C4-2B (cell line): Measurements from ENCODE around the gene PPM1F.
"Not testable (repeated sequence)": the region's sequence is repeated elsewhere in the genome, so short reads cannot be mapped to it uniquely, and the experiment has no call there.

Experiments
- H3K27ac ChIP-seq: fragments of 450-650 bp; 2 replicates; pipeline ENCODE4 v1.5.1; 2017
- CTCF ChIP-seq: fragments of 450-650 bp; conservative IDR thresholded peaks from 2 replicates; pipeline ENCODE4 v1.5.1; 2017; ENCODE audit warnings: mild to moderate bottlenecking
- ZFX ChIP-seq: fragments of 450-650 bp; IDR thresholded peaks from 2 replicates; pipeline ENCODE4 v1.6.1; 2017

Gene PPM1F

GRCh38 chr22:21903283-21903682 is 49.4 kb downstream of the PPM1F start:
- TF ChIP-seq ZFX (no peak), CTCF (no peak)
- H3K27ac ChIP-seq, result no peak overlapping the region

GRCh38 chr22:21902296-21903087 is 50.2 kb downstream of the PPM1F start:
- TF ChIP-seq ZFX (no peak), CTCF (no peak)
- no peak overlapping the region for H3K27ac ChIP-seq

- H3K27ac ChIP-seq, result no peak overlapping the region
- TF ChIP-seq ZFX (no peak), CTCF (no peak)
Measured at GRCh38 chr22:21898354-21898896, 54.2 kb downstream of the PPM1F start.

- H3K27ac ChIP-seq, result no peak overlapping the region
- no peak for TF ChIP-seq ZFX
- TF ChIP-seq CTCF, result no peak
Measured at GRCh38 chr22:21896951-21897513, 55.6 kb downstream of the PPM1F start.

DNA sequence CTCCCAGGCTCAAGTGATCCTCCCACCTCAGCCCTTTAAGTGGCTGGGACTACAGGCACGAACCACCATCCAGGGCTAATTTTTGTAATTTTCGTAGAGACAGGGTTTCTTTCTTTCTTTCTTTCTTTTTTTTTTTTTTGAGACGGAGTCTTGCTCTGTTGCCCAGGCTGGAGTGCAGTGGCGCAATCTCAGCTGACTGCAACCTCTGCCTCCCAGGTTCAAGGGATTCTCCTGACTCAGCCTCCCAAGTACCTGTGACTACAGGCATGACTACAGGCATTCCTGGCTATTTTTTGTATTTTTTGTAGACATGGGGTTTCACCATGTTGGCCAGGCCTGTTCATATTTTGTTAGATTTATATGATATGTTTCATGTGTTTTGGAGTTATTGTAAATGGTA is 56.4 kb downstream of the PPM1F start:
- not testable (repeated sequence) for H3K27ac ChIP-seq

GRCh38 chr22:21894799-21895198 is 57.8 kb downstream of the PPM1F start:
- TF ChIP-seq CTCF (no peak), ZFX (no peak)
- no peak overlapping the region for H3K27ac ChIP-seq

- no peak for TF ChIP-seq ZFX
- no peak for TF ChIP-seq CTCF
- no peak overlapping the region for H3K27ac ChIP-seq
Measured at GRCh38 chr22:21889251-21889990, 63.2 kb downstream of the PPM1F start.
